A549 (cell line): ENCODE measurements around the gene TSPEAR. TPM values are rescaled to one million over a fixed set of nuclear protein-coding genes. Genes with fewer than 3 reads are reported as not detected.

Experiments used
- ATAC-seq, 2 experiments: fragments of 200-7000 bp in 1 of 2; fragments of >200 bp in 1 of 2; cut with Nextera tagmentation in 1 of 2; cut with Tn5 transposase in 1 of 2; 3 replicates each; pipeline versions ENCODE4 v1.8.0 to v1.9.1; 2018 to 2020; ENCODE audit warnings: mild to moderate bottlenecking in 1 of 2, moderate library complexity in 1 of 2
- CTCF ChIA-PET: fragments of 300-600 bp; sonication (Branson Sonifier 250); formaldehyde crosslinking; extraction: SDS; loops from one replicate; lab custom pipeline; 2021; ENCODE audit warnings: antibody characterized with exemption, inconsistent platforms; lab: Yijun Ruan, JAX
- POLR2A ChIA-PET: fragments of 350-600 bp; formaldehyde crosslinking; extraction: SDS; loops from one replicate; lab custom pipeline; 2021; ENCODE audit warnings: antibody characterized with exemption, inconsistent platforms; lab: Yijun Ruan, JAX
- DNase-seq, 2 experiments: peaks; one replicate each; pipeline versions ENCODE4 v3.0.0 to v3.0.0-alpha.2; 2011 to 2016; ENCODE audit warnings: low read depth in 1 of 2, low spot score in 1 of 2
- FAIRE-seq: peaks from 2 replicates; lab custom pipeline; 2011; peaks lifted over from hg19 to GRCh38; lab: Jason Lieb, UNC
- H3K27ac ChIP-seq, 2 experiments: fragments of >200 bp; sonication (Bioruptor Twin); formaldehyde crosslinking; 3 replicates each; pipeline ENCODE4 v1.5.1; 2016 to 2017
- H3K4me1 ChIP-seq: fragments of >200 bp; sonication (Bioruptor Twin); formaldehyde crosslinking; 3 replicates; pipeline ENCODE4 v1.6.1; 2016
- H3K4me2 ChIP-seq: fragments of >200 bp; sonication (Bioruptor Twin); formaldehyde crosslinking; 3 replicates; pipeline ENCODE4 v1.6.1; 2016
- H3K4me3 ChIP-seq: fragments of >200 bp; sonication (Bioruptor Twin); formaldehyde crosslinking; 3 replicates; pipeline ENCODE4 v1.5.1; 2016
- H3K9me3 ChIP-seq: fragments of >200 bp; sonication (Bioruptor Twin); formaldehyde crosslinking; 3 replicates; pipeline ENCODE4 v1.6.1; 2016
- CBX2 ChIP-seq: fragments of 200-600 bp; sonication (generic); IDR thresholded peaks from 2 replicates; pipeline ENCODE4 v1.6.1; 2016; ENCODE audit warnings: low read depth, mild to moderate bottlenecking, borderline replicate concordance
- EHMT2 ChIP-seq: fragments of 200-600 bp; sonication (generic); IDR thresholded peaks from 2 replicates; pipeline ENCODE4 v1.6.1; 2016; ENCODE audit warnings: antibody characterized with exemption, low read depth, mild to moderate bottlenecking, moderate library complexity
- EP300 ChIP-seq, 2 experiments: fragments of >200 bp; sonication (Bioruptor Twin); formaldehyde crosslinking; IDR thresholded peaks; 2 replicates in 1 of 2; 3 replicates in 1 of 2; pipeline ENCODE4 v1.6.1; 2016 to 2017
- FOSB ChIP-seq: fragments of 250-450 bp; sonication (Bioruptor Pico); IDR thresholded peaks from 2 replicates; pipeline ENCODE4 v1.5.0; 2020; ENCODE audit warnings: mild to moderate bottlenecking, moderate library complexity
- GATA3 ChIP-seq: IDR thresholded peaks from 2 replicates; pipeline ENCODE4 v1.6.1; 2012; ENCODE audit warnings: borderline replicate concordance
- HEYL ChIP-seq: fragments of 250-450 bp; sonication (Bioruptor Pico); IDR thresholded peaks from 2 replicates; pipeline ENCODE4 v1.8.0; 2021; ENCODE audit warnings: mild to moderate bottlenecking, moderate library complexity
- HOXA7 ChIP-seq: fragments of 250-450 bp; sonication (Bioruptor Pico); IDR thresholded peaks from 2 replicates; pipeline ENCODE4 v1.5.0; 2020; ENCODE audit warnings: mild to moderate bottlenecking, moderate library complexity
- HOXB13 ChIP-seq: fragments of 250-450 bp; sonication (Bioruptor Pico); IDR thresholded peaks from 2 replicates; pipeline ENCODE4 v1.5.0; 2020; ENCODE audit warnings: low read depth, mild to moderate bottlenecking, moderate library complexity
- JUN ChIP-seq, 2 experiments: fragments of >200 bp; sonication (Bioruptor Twin); formaldehyde crosslinking; IDR thresholded peaks; 2 replicates in 1 of 2; 3 replicates in 1 of 2; pipeline ENCODE4 v1.6.1; 2016 to 2017
- JUNB ChIP-seq: fragments of >200 bp; sonication (Bioruptor Twin); formaldehyde crosslinking; IDR thresholded peaks from 2 replicates; pipeline ENCODE4 v1.6.1; 2016
- KDM1A ChIP-seq: fragments of 200-600 bp; sonication (generic); IDR thresholded peaks from 2 replicates; pipeline ENCODE4 v1.6.1; 2016; ENCODE audit warnings: low read depth, mild to moderate bottlenecking
- MAZ ChIP-seq: fragments of 150-350 bp; IDR thresholded peaks from 2 replicates; pipeline ENCODE4 v1.6.1; 2014; ENCODE audit warnings: antibody characterized with exemption, low read depth, low read length, borderline replicate concordance
- MYC ChIP-seq: IDR thresholded peaks from 2 replicates; pipeline ENCODE4 v1.6.1; 2012; ENCODE audit warnings: mild to moderate bottlenecking, inconsistent platforms, low read length, improper control_type of control experiment, borderline replicate concordance
- NR3C1 ChIP-seq: fragments of >200 bp; sonication (Bioruptor Twin); formaldehyde crosslinking; IDR thresholded peaks from 3 replicates; pipeline ENCODE4 v1.6.1; 2017
- POLR2A ChIP-seq: IDR thresholded peaks from 2 replicates; pipeline ENCODE4 v1.6.1; 2012; ENCODE audit warnings: mild to moderate bottlenecking, low read length
- RAD21 ChIP-seq, 2 experiments: fragments of >200 bp in 1 of 2; sonication (Bioruptor Twin) in 1 of 2; formaldehyde crosslinking in 1 of 2; IDR thresholded peaks in 1 of 2; conservative IDR thresholded peaks in 1 of 2; 2 replicates in 1 of 2; 3 replicates in 1 of 2; pipeline ENCODE4 v1.6.1; 2012 to 2018; ENCODE audit warnings: inconsistent platforms in 1 of 2
- RCOR1 ChIP-seq: fragments of 150-350 bp; IDR thresholded peaks from 2 replicates; pipeline ENCODE4 v1.6.1; 2014; ENCODE audit warnings: antibody characterized with exemption, low read length, low read depth
- SMC3 ChIP-seq: fragments of >200 bp; sonication (Bioruptor Twin); formaldehyde crosslinking; IDR thresholded peaks from 3 replicates; pipeline ENCODE4 v1.6.1; 2018; ENCODE audit warnings: inconsistent platforms
- SREBF2 ChIP-seq: fragments of 450-650 bp; IDR thresholded peaks from 2 replicates; pipeline ENCODE4 v1.6.1; 2014; ENCODE audit warnings: mild to moderate bottlenecking, moderate library complexity
- ZC3H11A ChIP-seq: fragments of 450-650 bp; IDR thresholded peaks from 2 replicates; pipeline ENCODE4 v1.6.1; 2014; ENCODE audit warnings: antibody characterized with exemption, mild to moderate bottlenecking
- ZSCAN20 ChIP-seq: fragments of 250-450 bp; sonication (Bioruptor Pico); IDR thresholded peaks from 2 replicates; pipeline ENCODE4 v1.8.0; 2022; ENCODE audit warnings: mild to moderate bottlenecking, moderate library complexity
- WGBS: methylation state at CpG from one replicate; pipeline ENCODE4 v1.1.6; 2017; ENCODE audit errors: missing lambda C conversion rate; 5-methylcytosine and 5-hydroxymethylcytosine counted together
- polyA plus RNA-seq, 4 experiments: library from polyadenylated mRNA; depleted of rRNA in 3 of 4; stranded (reverse); fragments of >200 nt; fragmentation: RNase III in 1 of 4; extraction: RNeasy Plus Mini Kit Qiagen cat#74134 plus additional on column Dnase treatment in 1 of 4; gene quantifications; 2 replicates in 3 of 4; 3 replicates in 1 of 4; pipeline ENCODE4 v1.2.3, GENCODE V29; 2011 to 2017
- TF ChIP-seq, protein P1 (sequence below): fragments of >200 bp; sonication (Bioruptor Twin); formaldehyde crosslinking; IDR thresholded peaks from 3 replicates; pipeline ENCODE4 v1.5.1; 2016
- TF ChIP-seq, protein P2 (sequence below): fragments of 250-450 bp; sonication (Bioruptor Pico); IDR thresholded peaks from 2 replicates; pipeline ENCODE4 v1.5.0; 2020; ENCODE audit warnings: low read depth, mild to moderate bottlenecking, moderate library complexity
- TF ChIP-seq, protein P3 (sequence below): fragments of >200 bp; sonication (Bioruptor Twin); formaldehyde crosslinking; IDR thresholded peaks from 2 replicates; pipeline ENCODE4 v1.6.1; 2016
- TF ChIP-seq, protein P4 (sequence below): fragments of >200 bp; sonication (Bioruptor Twin); formaldehyde crosslinking; IDR thresholded peaks from 3 replicates; pipeline ENCODE4 v1.6.1; 2016
- TF ChIP-seq, protein P5 (sequence below): fragments of 450-650 bp; IDR thresholded peaks from 2 replicates; pipeline ENCODE4 v1.6.1; 2014; ENCODE audit warnings: antibody characterized with exemption
- TF ChIP-seq, protein P6 (sequence below): IDR thresholded peaks from 2 replicates; pipeline ENCODE4 v1.6.1; 2012
- TF ChIP-seq, protein P7 (sequence below): IDR thresholded peaks from 2 replicates; pipeline ENCODE4 v1.6.1; 2012; ENCODE audit warnings: low read depth, borderline replicate concordance

TSPEAR gene
- polyA plus RNA-seq, 2 of the 4 experiments (the other 2 are of a cell fraction) = not detected

DNA sequence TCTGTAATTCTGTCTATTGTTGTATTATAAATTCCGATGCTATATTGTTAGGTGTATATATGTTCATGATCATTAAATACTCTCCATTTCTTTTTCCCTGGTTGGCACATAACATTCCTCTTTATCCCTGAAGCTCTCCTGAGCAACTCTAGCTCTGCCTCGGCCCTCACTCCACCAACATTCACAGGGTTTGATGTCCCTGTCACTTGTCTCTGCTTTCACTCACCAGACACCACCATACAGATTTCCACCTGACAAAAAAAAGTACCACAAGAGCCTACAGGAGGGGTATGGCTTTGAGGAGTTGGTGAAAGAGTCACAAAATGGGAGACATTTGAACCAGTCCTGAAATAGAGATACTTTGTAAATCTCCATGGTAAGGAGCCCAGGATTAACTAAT is 8.8 kb upstream of the TSPEAR start:
- CTCF ChIA-PET = interaction anchor here (0.8 to 1.7 kb wide), 3 partner anchors 13 to 231 kb away, joined by 3 to 7 read pairs (median 4); no protein-coding TSS in a partner anchor

DNA sequence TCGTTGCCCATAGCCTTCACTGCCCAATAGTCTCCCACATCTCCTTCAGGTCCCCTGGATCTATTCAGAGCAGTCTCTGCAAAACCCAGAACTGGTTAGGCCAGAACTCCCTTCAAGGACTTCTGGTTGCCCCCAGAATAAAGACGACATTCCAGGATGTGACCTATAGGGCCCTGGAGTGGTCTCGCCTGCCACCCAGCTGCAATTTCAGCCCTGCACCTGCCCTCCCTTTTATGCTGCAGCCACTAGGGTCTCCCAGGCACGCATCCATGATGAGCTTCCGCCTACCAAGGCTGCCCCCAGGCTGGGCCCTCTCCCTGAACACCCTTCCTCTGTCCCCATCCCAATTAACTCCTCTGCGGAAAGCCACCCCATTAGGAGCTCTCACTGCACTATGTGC is 7.2 kb upstream of the TSPEAR start:
- TF ChIP-seq EHMT2 (no peak), CBX2 (no peak), HEYL (no peak), ZC3H11A (no peak), JUN (IDR thresholded peaks at IDR 0.05) (no peak), SMC3 (no peak), KDM1A (no peak), GATA3 (no peak), JUNB (no peak), EP300 (IDR thresholded peaks at IDR 0.05) (no peak), RAD21 (conservative IDR thresholded peaks at IDR 0.05 in 1 of 2, IDR thresholded peaks at IDR 0.05 in 1 of 2) (no peak)
- TF ChIP-seq, protein P1, sequence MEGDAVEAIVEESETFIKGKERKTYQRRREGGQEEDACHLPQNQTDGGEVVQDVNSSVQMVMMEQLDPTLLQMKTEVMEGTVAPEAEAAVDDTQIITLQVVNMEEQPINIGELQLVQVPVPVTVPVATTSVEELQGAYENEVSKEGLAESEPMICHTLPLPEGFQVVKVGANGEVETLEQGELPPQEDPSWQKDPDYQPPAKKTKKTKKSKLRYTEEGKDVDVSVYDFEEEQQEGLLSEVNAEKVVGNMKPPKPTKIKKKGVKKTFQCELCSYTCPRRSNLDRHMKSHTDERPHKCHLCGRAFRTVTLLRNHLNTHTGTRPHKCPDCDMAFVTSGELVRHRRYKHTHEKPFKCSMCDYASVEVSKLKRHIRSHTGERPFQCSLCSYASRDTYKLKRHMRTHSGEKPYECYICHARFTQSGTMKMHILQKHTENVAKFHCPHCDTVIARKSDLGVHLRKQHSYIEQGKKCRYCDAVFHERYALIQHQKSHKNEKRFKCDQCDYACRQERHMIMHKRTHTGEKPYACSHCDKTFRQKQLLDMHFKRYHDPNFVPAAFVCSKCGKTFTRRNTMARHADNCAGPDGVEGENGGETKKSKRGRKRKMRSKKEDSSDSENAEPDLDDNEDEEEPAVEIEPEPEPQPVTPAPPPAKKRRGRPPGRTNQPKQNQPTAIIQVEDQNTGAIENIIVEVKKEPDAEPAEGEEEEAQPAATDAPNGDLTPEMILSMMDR = no peak
- TF ChIP-seq, protein P2, sequence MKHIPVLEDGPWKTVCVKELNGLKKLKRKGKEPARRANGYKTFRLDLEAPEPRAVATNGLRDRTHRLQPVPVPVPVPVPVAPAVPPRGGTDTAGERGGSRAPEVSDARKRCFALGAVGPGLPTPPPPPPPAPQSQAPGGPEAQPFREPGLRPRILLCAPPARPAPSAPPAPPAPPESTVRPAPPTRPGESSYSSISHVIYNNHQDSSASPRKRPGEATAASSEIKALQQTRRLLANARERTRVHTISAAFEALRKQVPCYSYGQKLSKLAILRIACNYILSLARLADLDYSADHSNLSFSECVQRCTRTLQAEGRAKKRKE (CRISPR knock-in tag) = no peak
- TF ChIP-seq, protein P3, sequence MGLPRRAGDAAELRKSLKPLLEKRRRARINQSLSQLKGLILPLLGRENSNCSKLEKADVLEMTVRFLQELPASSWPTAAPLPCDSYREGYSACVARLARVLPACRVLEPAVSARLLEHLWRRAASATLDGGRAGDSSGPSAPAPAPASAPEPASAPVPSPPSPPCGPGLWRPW = no peak
- TF ChIP-seq, protein P4, sequence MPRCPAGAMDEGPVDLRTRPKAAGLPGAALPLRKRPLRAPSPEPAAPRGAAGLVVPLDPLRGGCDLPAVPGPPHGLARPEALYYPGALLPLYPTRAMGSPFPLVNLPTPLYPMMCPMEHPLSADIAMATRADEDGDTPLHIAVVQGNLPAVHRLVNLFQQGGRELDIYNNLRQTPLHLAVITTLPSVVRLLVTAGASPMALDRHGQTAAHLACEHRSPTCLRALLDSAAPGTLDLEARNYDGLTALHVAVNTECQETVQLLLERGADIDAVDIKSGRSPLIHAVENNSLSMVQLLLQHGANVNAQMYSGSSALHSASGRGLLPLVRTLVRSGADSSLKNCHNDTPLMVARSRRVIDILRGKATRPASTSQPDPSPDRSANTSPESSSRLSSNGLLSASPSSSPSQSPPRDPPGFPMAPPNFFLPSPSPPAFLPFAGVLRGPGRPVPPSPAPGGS = no peak
- no peak for ATAC-seq
- Histone ChIP-seq H3K4me1 (no peaks in the 10 kb centered on the region), H3K4me2 (no peak overlapping the region), H3K9me3 (no peaks in the 10 kb centered on the region), H3K27ac (no peak overlapping the region), H3K4me3 (no peak overlapping the region)
- no peak for FAIRE-seq
- POLR2A ChIA-PET = no interaction called here
- 58% methylated on average over 6 of the region's 6 CpGs for WGBS
- CTCF ChIA-PET = interaction anchor here (1.6 kb wide), 1 partner anchor 75 kb away, joined by 3 read pairs; no protein-coding TSS in a partner anchor
- DNase-seq = no peak

More for the DNA sequence above, 8.8 kb upstream of the TSPEAR start:
- WGBS = 29% methylated on average over 2 of the region's 2 CpGs
- Histone ChIP-seq H3K4me3 (no peak overlapping the region), H3K4me1 (no peaks in the 10 kb centered on the region), H3K4me2 (no peak overlapping the region), H3K27ac (no peak overlapping the region), H3K9me3 (no peaks in the 10 kb centered on the region)
- DNase-seq = no peak
- no peak for ATAC-seq
- FAIRE-seq = no peak
- TF ChIP-seq GATA3 (no peak), RCOR1 (no peak), SMC3 (no peak), FOSB (CRISPR knock-in tag) (no peak), HEYL (no peak), JUN (IDR thresholded peaks at IDR 0.05) (no peak), ZSCAN20 (CRISPR knock-in tag) (no peak), HOXB13 (CRISPR knock-in tag) (no peak), SREBF2 (no peak), ZC3H11A (no peak), MYC (no peak), NR3C1 (no peak), MAZ (no peak), POLR2A (no peak), HOXA7 (CRISPR knock-in tag) (no peak), JUNB (no peak)
- TF ChIP-seq, protein P5, sequence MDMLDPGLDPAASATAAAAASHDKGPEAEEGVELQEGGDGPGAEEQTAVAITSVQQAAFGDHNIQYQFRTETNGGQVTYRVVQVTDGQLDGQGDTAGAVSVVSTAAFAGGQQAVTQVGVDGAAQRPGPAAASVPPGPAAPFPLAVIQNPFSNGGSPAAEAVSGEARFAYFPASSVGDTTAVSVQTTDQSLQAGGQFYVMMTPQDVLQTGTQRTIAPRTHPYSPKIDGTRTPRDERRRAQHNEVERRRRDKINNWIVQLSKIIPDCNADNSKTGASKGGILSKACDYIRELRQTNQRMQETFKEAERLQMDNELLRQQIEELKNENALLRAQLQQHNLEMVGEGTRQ = no peak
- TF ChIP-seq, protein P6, sequence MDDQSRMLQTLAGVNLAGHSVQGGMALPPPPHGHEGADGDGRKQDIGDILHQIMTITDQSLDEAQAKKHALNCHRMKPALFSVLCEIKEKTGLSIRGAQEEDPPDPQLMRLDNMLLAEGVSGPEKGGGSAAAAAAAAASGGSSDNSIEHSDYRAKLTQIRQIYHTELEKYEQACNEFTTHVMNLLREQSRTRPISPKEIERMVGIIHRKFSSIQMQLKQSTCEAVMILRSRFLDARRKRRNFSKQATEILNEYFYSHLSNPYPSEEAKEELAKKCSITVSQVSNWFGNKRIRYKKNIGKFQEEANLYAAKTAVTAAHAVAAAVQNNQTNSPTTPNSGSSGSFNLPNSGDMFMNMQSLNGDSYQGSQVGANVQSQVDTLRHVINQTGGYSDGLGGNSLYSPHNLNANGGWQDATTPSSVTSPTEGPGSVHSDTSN = no peak
- TF ChIP-seq, protein P7, sequence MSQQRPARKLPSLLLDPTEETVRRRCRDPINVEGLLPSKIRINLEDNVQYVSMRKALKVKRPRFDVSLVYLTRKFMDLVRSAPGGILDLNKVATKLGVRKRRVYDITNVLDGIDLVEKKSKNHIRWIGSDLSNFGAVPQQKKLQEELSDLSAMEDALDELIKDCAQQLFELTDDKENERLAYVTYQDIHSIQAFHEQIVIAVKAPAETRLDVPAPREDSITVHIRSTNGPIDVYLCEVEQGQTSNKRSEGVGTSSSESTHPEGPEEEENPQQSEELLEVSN = no peak
- POLR2A ChIA-PET = no interaction called here
